Activated CD4-positive, alpha-beta T cell treated with anti-CD3 and anti-CD28 coated beads for 48 hours (primary cell): Measurements from ENCODE around the gene PICALM.
"Not testable (repeated sequence)": the region's sequence is repeated elsewhere in the genome, so short reads cannot be mapped to it uniquely, and the experiment has no call there.

Experiments used
- DNase-seq: peaks from one replicate; pipeline ENCODE4 v3.0.0-alpha.2; 2020

PICALM gene, protein sequence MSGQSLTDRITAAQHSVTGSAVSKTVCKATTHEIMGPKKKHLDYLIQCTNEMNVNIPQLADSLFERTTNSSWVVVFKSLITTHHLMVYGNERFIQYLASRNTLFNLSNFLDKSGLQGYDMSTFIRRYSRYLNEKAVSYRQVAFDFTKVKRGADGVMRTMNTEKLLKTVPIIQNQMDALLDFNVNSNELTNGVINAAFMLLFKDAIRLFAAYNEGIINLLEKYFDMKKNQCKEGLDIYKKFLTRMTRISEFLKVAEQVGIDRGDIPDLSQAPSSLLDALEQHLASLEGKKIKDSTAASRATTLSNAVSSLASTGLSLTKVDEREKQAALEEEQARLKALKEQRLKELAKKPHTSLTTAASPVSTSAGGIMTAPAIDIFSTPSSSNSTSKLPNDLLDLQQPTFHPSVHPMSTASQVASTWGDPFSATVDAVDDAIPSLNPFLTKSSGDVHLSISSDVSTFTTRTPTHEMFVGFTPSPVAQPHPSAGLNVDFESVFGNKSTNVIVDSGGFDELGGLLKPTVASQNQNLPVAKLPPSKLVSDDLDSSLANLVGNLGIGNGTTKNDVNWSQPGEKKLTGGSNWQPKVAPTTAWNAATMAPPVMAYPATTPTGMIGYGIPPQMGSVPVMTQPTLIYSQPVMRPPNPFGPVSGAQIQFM

DNA sequence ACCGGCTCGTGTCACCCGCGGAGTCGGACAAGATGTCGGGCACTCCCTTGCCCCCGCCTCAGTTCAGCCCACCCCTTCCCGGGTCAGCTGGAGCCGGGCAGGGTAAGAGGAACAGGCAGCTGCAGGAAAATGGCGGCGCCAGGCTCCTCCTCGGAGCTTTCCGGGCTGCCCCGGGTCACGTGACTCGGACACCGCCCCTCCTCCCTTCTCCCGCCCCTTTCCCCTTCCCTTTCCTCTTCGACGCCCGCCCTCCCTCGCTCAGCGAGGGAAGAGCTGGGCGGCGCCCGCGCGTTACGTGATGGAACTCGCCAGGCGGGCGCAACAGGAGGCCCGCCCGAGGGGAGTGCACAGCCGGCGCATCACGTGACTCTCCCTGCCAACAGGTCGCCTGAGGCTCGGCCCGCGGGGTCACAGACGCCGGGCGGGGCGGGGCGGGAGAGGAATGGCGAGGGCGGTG, at the start of gene PICALM:
TSS of gene PICALM (minus strand) at position 134 of the 457 bp plus-strand sequence. CDS start 304 bp downstream, outside the sequence.
- DNase-seq = peak; percentile 99

DNA sequence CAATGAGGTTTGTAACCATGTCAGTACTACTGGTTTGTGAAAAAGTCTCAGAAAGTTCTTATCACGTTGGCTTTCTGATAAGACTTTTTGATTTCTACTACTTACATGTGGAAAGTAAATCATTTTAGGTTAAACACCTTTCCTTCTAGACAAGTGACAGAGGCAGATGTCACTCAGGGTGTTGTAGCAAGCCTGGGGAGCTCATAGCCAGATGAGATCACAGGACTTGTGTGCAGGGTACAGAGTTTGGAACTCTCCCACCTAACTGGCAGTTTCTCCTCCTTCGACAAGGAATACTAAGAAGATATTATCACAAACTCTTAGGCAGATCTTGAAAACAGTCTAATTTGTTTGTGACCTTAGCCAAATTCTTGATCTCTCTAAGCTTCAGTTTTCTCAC, 49.4 kb upstream of the PICALM start:
- DNase-seq = peak; percentile 14

- no peak for DNase-seq
Measured at GRCh38 chr11:86117712-86118063, 48.8 kb upstream of the PICALM start.

- no peak for DNase-seq
Measured at GRCh38 chr11:86117001-86117711, 48.3 kb upstream of the PICALM start.

GRCh38 chr11:86116386-86116726, 47.5 kb upstream of the PICALM start:
- DNase-seq = peak; percentile 41

DNA sequence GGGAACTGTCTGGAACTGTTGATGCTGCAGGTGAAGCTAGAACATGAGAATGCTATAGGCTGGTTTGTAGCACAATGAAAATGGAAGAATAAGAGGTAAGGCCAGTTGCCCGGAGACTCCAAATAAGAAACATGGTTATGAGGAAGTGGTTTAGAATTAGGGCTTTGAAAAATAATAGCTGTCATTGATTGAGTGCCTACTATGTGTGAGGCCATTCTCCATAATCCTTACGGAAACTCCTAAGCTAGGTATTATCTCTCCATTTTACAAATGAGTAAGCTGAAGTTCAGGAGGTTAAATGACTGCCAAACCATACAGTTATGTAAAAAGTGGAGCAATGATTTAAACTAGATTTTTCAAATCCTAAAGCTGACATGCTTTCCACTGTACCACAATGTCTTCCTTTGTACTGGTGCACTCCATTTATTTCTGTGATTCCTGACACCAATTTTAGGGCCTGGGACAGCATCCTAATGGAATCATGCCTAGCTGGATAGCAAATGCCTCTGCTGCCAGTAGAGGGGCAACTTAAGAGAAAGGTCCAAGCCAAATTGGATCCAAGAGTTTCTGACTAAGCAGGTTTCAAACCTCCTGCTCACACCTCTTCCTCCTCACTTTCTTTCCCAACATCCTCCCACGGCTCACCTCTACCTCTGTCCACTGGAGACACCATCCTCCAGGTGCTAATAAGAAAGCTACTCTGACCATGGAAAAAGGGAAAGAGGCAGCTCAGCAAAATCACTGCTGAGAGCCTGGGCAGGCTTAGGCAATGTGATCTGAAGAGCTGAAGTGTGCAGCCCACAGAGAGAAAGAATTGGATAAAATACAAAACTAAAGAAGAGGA, 46.9 kb upstream of the PICALM start:
- peak; percentile 7 for DNase-seq

- no peak for DNase-seq
Measured at GRCh38 chr11:86108890-86109638, 40.2 kb upstream of the PICALM start.

DNA sequence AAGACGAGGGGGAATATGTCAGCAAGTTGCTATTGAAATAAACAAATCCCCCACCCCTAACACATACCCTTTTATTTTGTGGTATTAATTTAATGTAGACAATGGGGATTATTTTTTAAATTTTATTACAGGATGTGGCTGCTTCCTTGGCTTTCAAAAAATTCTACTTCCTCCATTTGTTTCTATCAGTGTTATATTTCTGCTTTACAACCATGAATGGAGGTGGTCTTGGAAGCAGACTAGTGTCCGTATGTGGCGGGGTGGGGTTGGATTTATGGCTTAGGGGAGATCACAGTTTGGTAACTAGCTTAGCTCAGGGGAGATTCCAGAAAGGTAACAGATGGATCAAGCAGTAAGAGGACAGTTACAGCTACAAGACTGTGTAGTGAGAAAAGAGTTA, 39.3 kb upstream of the PICALM start:
- DNase-seq = no peak

GRCh38 chr11:86106916-86107315, 38.0 kb upstream of the PICALM start:
- no peak for DNase-seq

- DNase-seq = not testable (repeated sequence)
Measured at GRCh38 chr11:86106031-86106430, 37.1 kb upstream of the PICALM start.

DNA sequence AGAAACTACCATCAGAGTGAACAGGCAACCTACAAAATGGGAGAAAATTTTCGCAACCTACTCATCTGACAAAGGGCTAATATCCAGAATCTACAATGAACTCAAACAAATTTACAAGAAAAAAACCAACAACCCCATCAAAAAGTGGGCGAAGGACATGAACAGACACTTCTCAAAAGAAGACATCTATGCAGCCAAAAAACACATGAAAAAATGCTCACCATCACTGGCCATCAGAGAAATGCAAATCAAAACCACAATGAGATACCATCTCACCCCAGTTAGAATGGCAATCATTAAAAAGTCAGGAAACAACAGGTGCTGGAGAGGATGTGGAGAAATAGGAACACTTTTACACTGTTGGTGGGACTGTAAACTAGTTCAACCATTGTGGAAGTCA, 36.7 kb upstream of the PICALM start:
- DNase-seq = not testable (repeated sequence)

GRCh38 chr11:86103808-86104207, 34.9 kb upstream of the PICALM start:
- no peak for DNase-seq

DNA sequence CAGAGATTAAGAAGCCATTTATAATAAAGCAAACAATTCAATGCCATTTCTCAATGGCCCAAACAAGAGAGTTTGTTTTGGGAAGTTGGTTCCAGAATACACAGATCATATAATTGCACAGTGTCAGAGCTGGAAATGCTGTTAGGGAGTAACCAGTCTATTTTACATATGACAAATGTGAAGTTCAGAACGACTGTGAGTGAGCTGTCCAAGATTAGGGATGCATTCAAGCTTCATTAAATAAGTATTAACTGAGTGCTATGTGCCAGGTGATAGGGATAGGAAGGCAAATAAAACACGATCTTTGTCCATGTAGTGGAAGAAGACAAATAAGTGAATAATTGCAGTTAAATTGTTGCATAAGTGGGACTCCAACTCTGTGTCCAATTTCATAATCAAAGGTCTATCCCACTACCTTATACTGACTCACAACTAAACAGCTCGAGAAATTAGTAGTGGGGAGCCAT, 33.1 kb upstream of the PICALM start:
- no peak for DNase-seq

- DNase-seq = no peak
Measured at GRCh38 chr11:86101493-86101892, 32.6 kb upstream of the PICALM start.

- DNase-seq = peak; percentile 5
Measured at GRCh38 chr11:86099874-86100273, 31.0 kb upstream of the PICALM start.

- DNase-seq = no peak
Measured at GRCh38 chr11:86097980-86098379, 29.1 kb upstream of the PICALM start.

DNA sequence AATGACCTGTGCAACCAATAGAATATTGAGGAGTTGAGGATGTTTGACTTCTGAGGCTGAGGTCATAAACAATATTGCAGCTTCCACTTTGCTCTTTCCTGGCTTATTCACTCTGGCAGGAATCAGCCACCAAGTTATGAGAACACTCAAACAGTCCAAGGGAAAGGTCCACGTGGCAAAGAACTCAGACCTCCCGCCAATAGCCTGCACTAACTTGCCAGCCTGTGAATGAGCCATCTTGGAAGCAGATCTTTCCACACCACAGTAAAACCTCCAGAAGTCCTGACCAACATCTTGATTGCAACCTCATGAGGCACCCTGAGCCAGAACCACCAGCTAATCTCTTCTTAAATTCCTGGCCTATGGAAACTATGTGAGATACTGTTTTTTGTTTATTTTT, 22.7 kb upstream of the PICALM start:
- DNase-seq = no peak

GRCh38 chr11:86091086-86091485, 22.2 kb upstream of the PICALM start:
- no peak for DNase-seq

DNA sequence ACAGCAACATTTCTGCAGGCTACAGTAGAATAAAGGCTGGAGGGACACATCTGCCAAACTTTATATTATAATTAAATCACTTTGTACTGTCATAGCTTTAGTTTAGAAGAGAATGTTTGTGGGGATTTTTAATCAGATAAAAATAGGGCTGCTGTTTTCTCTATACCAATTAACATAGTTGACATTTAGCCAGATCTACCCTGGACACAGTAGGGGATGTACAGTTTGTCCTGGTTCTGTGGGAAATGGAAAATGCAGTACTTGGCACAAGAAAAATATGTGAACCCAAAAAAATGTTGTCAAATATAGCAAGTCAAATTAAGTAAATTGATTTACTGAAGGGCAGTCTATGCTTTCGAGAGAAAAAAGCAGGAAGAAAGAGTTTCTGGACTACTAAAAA, 20.8 kb upstream of the PICALM start:
- DNase-seq = no peak

GRCh38 chr11:86087688-86088087, 18.8 kb upstream of the PICALM start:
- not testable (repeated sequence) for DNase-seq

DNA sequence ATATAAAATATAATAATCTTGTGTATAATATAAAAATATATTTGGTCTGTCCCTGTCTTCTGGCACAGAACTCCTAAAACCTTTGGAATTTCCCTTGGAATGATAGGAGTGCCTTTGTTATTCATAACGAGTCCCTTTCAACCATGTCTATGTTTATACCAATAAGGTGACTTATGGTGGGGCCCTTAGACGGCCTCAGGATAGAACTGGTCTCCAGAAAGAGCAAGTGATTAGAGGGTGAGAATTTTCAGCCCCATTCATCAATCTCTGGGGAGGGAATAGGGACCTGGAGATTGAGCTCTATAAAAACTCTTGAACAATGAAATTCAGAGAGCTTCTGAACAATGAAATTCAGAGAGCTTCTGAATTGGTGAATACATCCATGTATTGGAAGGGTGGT, 18.4 kb upstream of the PICALM start:
- DNase-seq = no peak

DNA sequence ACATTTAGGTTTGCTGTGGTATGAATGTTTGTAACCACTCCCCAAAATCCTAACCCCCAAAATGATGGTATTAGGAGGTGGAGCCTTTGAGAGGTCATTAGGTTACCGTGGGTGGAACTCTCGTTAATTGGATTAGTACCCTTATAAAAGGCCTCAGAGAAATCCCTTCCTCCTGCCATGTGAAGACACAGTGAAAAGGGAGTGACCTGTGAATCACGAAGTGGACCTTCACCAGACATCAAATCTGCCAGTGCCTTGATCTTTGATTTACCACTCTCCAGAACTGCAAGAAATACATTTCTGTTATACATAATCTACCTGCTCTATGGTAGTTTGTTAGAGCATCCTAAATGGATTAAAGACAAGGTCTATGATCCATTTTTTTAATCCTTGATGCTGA, 12.6 kb upstream of the PICALM start:
- no peak for DNase-seq
